ENCODE data around the gene SLC39A7. TPM values are rescaled to one million over a fixed set of nuclear protein-coding genes. Genes with fewer than 3 reads are reported as not detected.

SLC39A7 gene
- total RNA-seq, 1 experiment from 2014 or later = 119 TPM

- no TSS peak for BruUV-seq (replicated peaks)
- POLR2A ChIA-PET (ENCODE audit: low non-redundant PET) = interaction anchor here (0.5 kb wide), 1 partner anchor 21 kb away, joined by 11 read pairs; no protein-coding TSS in a partner anchor
Measured at GRCh38 chr6:33235221-33235634, 34.6 kb downstream of the SLC39A7 start.

GRCh38 chr6:33236328-33236727 lies 35.7 kb downstream of the SLC39A7 start:
- Histone ChIP-seq H3K36me3 (ENCODE audit: insufficient read depth, low read length, poor library complexity, severe bottlenecking) (no peaks in the 10 kb centered on the region), H3K9me3 (ENCODE audit: low read depth, low read length, poor library complexity, severe bottlenecking) (no peaks in the 10 kb centered on the region), H3K4me3 (ENCODE audit: low read depth, low read length, poor library complexity, severe bottlenecking) (no peak overlapping the region), H3K27ac (ENCODE audit: low read depth, low read length, poor library complexity, severe bottlenecking) (no peak overlapping the region), H3K4me1 (ENCODE audit: insufficient read depth, low read length, poor library complexity, severe bottlenecking) (no peaks in the 10 kb centered on the region), H3K27me3 (replicated peaks; ENCODE audit: insufficient read depth, low read depth, low read length, poor library complexity) (no peaks in the 10 kb centered on the region)
- ChIA-PET CTCF (interaction anchor here (0.6 kb wide), 1 partner anchor 615 kb away, joined by 10 read pairs; no protein-coding TSS in a partner anchor), POLR2A (ENCODE audit: low non-redundant PET) (no interaction called here)
- BruUV-seq (replicated peaks) = no TSS peak
- DNase-seq (ENCODE audit: low spot score) = no peak
- intact Hi-C loops (cut with micrococcal nuclease; ENCODE audit: unreplicated experiment) = no loop called here
- TF ChIP-seq EZH2 (IDR thresholded peaks at IDR 0.05; ENCODE audit: borderline replicate concordance, low read depth, low read length, poor library complexity, severe bottlenecking) (no peak), CTCF (conservative IDR thresholded peaks at IDR 0.05; ENCODE audit: low read depth, low read length) (no peak)

More at GRCh38 chr6:33235221-33235634, 34.6 kb downstream of the SLC39A7 start:
- no peaks in the 10 kb centered on the region for H3K4me1 ChIP-seq (ENCODE audit: insufficient read depth, low read length, poor library complexity, severe bottlenecking)
- TF ChIP-seq EZH2 (IDR thresholded peaks at IDR 0.05; ENCODE audit: borderline replicate concordance, low read depth, low read length, poor library complexity, severe bottlenecking) (no peak), CTCF (conservative IDR thresholded peaks at IDR 0.05; ENCODE audit: low read depth, low read length) (no peak)
- no peak overlapping the region for H3K4me3 ChIP-seq (ENCODE audit: low read depth, low read length, poor library complexity, severe bottlenecking)
- CTCF ChIA-PET = no interaction called here
- no peaks in the 10 kb centered on the region for H3K36me3 ChIP-seq (ENCODE audit: insufficient read depth, low read length, poor library complexity, severe bottlenecking)
- no peak for DNase-seq (ENCODE audit: low spot score)
- no peaks in the 10 kb centered on the region for H3K27me3 ChIP-seq (replicated peaks; ENCODE audit: insufficient read depth, low read depth, low read length, poor library complexity)
- H3K9me3 ChIP-seq (ENCODE audit: low read depth, low read length, poor library complexity, severe bottlenecking) = no peaks in the 10 kb centered on the region
- intact Hi-C loops (cut with micrococcal nuclease; ENCODE audit: unreplicated experiment) = no loop called here
- no peak overlapping the region for H3K27ac ChIP-seq (ENCODE audit: low read depth, low read length, poor library complexity, severe bottlenecking)

DNA sequence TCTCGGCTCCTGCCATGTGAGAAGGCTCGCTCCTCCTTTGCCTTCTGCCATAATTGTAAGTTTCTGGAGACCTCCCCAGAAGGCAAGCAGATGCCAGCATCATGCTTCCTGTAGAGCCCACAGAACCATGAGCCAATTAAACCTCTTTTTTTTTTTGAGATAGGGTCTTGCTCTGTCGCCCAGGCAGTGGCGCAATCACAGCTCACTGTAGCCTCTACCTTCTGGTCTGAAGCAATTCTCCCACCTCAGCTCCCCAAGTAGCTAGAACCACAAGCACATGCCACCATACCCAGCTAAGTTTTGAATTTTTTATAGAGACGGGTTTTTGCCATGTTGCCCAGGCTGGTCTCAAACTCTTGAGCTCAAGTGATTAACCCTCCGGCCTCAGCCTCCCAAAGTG lies 36.2 kb downstream of the SLC39A7 start:
- DNase-seq (ENCODE audit: low spot score) = no peak
- Histone ChIP-seq H3K27me3 (replicated peaks; ENCODE audit: insufficient read depth, low read depth, low read length, poor library complexity) (no peaks in the 10 kb centered on the region), H3K36me3 (ENCODE audit: insufficient read depth, low read length, poor library complexity, severe bottlenecking) (no peaks in the 10 kb centered on the region), H3K4me1 (ENCODE audit: insufficient read depth, low read length, poor library complexity, severe bottlenecking) (no peaks in the 10 kb centered on the region), H3K9me3 (ENCODE audit: low read depth, low read length, poor library complexity, severe bottlenecking) (no peaks in the 10 kb centered on the region), H3K27ac (ENCODE audit: low read depth, low read length, poor library complexity, severe bottlenecking) (no peak overlapping the region), H3K4me3 (ENCODE audit: low read depth, low read length, poor library complexity, severe bottlenecking) (no peak overlapping the region)
- POLR2A ChIA-PET (ENCODE audit: low non-redundant PET) = no interaction called here
- TF ChIP-seq CTCF (conservative IDR thresholded peaks at IDR 0.05; ENCODE audit: low read depth, low read length) (no peak), EZH2 (IDR thresholded peaks at IDR 0.05; ENCODE audit: borderline replicate concordance, low read depth, low read length, poor library complexity, severe bottlenecking) (no peak)
- CTCF ChIA-PET = no interaction called here
- intact Hi-C loops (cut with micrococcal nuclease; ENCODE audit: unreplicated experiment) = no loop called here
- BruUV-seq (replicated peaks) = no TSS peak
